HG03280 (cell line): ENCODE results near the gene MYMX.
"Not testable (repeated sequence)": the region's sequence is repeated elsewhere in the genome, so short reads cannot be mapped to it uniquely, and the experiment has no call there.

Experiments
- ATAC-seq: cut with Tn5 transposase; IDR thresholded peaks from one replicate; pipeline ENCODE4 v1.9.1; 2021; ENCODE audit warnings: mild to moderate bottlenecking, moderate library complexity; ENCODE audit not compliant: unreplicated experiment

The MYMX gene

DNA sequence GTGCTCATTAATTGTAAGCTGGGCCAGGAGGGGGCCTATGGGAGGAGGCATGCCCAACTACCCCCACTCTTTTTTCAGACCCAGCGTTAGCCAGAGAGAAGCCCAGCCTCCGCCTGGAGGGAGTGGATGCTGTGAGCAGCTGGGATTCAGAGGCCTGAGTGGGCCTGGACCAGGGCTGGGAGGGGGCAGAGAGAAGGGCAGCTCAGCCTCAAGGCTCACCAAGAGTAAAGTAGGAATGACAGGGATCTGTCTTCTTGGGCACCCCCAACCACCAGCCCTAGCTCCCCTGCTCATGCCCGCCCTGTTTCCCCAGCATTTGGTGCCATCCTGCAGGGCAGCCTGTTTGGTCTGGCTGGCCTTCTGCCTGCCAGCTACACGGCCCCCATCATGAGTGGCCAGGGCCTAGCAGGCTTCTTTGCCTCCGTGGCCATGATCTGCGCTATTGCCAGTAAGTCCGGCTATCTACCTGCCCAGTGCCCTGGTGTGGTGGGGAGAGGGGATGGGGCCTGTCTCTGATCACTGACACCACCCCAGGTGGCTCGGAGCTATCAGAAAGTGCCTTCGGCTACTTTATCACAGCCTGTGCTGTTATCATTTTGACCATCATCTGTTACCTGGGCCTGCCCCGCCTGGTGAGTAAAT, 13.4 kb downstream of the MYMX start:
- ATAC-seq: no peak

DNA sequence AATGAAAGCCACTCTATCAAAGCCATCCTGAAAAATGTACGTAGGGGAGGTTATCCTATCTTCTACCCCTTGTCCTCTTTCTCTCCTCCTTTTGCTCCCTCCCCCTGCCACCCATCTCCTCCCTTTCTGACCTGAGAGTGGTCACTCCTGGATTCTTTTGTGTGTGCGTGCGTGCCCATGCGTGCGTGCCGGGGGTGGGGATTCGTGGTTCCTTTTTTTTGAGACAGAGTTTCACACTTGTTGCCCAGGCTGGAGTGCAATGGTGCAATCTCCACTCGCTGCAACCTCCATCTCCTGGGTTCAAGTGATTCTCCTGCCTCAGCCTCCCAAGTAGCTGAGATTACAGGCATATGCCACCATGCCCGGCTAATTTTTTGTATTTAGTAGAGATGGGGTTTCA, 14.7 kb downstream of the MYMX start:
- ATAC-seq: not testable (repeated sequence)

DNA sequence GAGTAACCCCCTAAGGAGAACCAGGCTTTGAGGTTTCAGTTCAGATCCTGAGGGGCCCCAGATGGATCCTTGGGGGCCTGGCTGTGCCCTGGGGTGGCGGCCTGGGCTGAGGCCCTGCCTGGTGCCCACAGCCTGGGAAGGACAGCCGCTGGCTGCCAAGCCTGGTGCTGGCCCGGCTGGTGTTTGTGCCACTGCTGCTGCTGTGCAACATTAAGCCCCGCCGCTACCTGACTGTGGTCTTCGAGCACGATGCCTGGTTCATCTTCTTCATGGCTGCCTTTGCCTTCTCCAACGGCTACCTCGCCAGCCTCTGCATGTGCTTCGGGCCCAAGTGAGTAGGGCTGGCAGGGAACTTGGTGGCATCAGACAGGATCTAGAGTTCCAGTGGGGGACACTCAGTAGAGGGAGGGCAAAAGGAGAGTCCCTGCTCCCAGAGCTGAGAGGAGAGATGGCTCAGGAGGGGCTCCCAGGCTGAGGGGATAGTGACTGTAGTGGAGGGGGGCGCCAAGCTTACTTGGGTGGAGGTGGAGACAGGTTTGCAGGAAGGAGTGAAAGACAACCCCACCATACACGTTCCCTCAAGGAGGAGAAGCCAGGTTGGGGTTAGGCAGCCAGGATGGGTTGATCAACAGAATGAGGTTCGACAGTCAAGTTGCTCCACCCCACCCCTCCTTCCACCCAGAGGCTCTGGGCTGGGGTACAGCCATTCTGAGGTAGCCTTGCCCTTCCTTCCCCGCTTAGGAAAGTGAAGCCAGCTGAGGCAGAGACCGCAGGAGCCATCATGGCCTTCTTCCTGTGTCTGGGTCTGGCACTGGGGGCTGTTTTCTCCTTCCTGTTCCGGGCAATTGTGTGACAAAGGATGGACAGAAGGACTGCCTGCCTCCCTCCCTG, 16.2 kb downstream of the MYMX start:
- ATAC-seq: no peak

GRCh38 chr6:44233567-44234100, 16.9 kb downstream of the MYMX start:
- ATAC-seq: no peak

DNA sequence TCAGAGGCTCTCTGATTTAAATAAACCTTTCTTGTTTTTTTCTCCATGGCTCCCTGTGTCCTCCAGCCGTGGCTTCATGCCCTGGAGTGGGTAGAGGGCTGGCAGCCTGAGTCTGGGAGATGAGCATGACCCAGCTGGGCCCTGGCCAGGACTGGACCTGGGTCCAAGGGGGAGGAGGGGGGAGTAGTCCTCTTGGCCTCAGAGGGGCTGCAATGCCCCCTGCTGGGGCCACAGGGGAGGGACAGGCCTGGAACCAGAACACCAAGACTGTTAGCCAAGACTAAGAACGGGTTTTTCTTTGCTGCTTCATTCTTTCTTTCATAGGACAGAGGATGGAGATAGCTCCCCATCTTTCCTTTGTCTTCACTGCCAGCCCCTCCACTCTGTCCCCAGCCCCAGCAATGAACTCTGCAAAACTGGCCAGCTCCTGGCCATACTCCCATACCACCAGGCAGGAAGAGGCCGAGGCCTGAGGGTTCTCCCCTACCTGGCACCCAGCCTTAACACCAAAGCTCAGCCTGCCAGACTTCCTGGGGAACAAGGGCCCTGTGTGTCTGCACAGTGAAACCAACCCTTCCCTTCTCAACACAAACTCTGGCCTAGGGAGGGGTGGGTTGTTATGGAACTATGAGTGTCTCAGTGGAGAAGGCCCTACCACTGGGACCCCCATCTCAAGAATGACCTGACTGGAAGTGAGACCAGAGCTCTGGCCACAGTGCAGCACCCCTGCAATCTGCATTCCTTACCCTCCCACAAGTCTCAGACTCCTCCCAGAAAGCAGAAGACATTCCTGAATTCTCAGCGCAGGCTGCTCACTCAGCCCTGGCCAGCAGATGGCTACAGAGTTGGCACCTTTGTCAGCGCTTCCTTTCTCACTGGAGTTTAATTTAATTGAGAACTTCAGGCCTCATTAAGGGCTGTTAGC, 17.6 kb downstream of the MYMX start:
- no peak for ATAC-seq

GRCh38 chr6:44235269-44235668, 18.5 kb downstream of the MYMX start:
- no peak for ATAC-seq

DNA sequence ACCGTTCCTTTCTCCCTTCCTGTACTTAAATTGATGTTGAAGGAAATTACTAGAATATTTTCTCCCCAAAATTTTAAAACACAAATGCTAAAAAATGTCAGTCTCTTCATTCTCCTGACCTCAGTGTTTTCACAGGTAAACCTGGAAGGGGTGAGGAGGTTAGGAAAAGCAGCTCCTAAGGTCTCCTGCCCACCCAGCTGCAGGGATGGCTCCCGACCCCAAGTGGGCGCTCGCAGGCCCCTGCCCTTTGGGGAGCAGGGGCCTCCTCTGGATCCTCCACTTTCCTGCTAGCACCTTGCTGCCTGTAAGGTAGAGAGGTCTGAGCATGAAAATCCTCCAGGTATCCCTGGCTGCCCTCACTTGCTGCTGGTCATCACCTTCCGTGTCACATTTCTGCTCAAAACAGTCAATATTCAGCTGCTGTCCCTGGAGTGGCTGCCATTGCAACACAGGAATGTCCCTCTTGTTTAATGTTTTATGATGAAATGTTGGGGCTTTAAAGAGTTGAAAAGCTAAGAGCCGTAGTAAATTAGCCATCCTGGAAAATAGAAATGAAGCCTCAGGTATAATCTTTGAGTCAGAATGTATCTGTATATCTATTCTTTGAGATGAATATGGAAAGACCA, 19.3 kb downstream of the MYMX start:
- no peak for ATAC-seq

DNA sequence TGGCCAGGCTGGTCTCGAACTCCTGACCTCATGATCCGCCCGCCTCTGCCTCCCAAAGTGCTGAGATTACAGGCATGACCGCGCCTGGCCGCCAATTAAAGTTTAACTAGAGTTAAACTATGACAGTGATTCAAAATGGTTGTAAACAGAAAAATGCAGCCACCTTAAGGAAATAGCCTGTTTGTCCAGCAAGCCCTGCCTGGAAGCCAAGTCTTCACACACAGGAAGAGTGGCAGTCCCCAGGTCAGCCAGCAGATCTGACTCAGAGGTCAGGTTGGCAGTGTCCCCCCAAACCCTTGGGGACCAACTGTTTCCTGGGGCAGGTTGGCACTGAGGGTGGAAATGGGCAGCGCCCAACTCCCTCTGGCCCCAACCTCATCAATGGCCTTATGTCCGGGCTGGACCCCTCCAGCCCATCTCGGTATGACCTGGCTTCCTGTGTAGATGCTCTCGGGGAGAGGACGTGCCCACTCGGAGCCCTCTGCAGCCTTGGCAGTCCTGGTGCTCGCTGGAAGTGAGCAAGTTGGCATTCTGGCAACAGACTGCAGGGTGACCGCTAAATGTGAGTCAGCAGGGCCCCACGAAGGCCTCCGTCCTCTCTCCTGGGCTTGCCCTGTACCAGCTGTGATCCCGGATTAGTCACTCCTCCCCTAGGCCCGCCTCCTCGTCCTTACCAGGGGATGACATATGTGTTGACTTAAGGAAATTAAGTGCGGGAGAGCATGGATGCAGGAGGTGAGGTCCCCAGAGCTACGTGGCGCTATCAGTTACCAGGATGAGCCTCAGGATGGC, 20.5 kb downstream of the MYMX start:
- peak; percentile 45 for ATAC-seq

DNA sequence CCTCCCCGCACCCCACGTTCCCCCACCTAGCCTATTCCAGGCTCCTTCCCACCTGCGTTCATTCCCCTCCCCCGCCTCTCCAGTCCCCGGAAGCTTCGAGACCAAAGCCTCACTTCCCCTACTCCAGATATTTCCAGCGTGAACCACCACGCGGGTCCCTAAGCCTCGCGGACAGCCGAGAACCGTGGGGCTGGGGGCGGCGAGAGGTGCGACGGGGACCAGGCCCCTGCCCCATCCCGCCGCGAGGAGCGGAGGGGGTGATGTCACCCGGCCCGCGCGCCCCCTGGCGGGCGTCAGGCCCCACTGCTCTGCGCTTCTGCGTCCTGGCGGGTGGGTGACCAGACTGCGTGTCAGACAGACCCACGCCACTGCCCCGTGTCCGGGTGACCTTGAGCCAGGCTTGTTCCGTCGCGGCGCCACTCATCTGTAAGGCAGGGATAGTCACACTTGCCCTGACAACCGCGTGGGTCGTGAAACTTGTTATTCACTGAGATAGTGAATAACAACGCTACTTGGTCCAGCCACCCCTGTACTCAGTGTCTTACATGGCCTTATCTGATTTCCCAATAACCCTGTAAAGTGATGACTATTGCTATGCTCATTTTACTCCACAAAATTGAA, 21.2 kb downstream of the MYMX start:
- peak; percentile 79 for ATAC-seq

DNA sequence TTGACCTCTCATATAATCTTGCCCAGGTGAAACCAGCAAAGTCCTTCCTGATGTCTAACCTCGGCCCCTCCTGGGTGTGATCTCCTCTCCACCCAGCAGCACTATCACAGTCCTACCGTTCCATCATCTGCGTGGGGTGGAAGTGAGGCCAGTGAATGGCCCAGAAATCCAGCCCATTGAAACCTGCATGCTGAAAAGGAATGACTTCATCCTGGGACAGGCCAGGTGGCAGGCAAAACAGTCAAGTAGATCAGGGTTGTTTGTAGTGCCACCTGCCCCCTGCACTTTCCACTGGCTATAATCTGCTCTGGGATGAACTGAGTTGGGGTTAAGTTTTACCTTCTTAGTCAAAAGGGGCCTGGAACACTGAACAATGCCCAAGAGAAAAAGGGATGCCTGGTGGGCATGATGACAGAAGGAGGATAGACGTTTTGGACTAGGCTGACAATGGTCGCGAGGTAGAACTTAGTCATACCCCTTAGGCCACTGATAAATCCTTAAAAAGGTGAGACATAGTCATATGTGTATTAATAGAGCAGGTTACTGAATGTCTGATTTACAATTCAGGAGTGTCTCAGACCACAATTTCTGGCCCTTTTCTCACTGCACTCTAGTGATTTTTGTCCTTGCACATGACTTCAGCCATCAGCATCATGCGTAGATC, 22.1 kb downstream of the MYMX start:
- no peak for ATAC-seq

DNA sequence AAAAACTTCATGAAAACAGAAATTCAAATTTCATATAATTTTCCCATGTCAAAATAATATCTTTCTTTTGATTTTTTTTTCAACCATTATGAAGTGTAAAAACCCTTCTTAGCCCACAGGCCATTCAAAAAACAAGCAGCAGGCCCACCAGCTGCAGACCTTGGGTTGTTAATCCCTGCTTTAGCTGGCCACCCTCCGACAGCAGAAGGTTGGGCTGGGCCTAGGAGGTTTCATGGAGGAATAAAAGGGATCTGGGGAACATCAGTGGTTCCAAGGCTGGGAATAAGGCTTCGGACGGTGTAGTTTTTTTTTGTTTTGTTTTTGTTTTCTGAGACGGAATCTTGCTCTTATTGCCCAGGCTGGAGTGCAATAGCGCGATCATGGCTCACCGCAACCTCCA, 26.6 kb downstream of the MYMX start:
- ATAC-seq: no peak

GRCh38 chr6:44245391-44245911, 28.7 kb downstream of the MYMX start:
- no peak for ATAC-seq

- ATAC-seq: peak; percentile 46
These were observed 29.4 kb downstream of the MYMX start for GRCh38 chr6:44245912-44246662.

GRCh38 chr6:44246663-44247337, 30.1 kb downstream of the MYMX start, which contains the start of gene HSP90AB1:
Gene HSP90AB1, plus strand, starts transcription at chr6:44247101. Its CDS starts 1,529 bp downstream, at chr6:44248630.
- ATAC-seq: peak; percentile 60

DNA sequence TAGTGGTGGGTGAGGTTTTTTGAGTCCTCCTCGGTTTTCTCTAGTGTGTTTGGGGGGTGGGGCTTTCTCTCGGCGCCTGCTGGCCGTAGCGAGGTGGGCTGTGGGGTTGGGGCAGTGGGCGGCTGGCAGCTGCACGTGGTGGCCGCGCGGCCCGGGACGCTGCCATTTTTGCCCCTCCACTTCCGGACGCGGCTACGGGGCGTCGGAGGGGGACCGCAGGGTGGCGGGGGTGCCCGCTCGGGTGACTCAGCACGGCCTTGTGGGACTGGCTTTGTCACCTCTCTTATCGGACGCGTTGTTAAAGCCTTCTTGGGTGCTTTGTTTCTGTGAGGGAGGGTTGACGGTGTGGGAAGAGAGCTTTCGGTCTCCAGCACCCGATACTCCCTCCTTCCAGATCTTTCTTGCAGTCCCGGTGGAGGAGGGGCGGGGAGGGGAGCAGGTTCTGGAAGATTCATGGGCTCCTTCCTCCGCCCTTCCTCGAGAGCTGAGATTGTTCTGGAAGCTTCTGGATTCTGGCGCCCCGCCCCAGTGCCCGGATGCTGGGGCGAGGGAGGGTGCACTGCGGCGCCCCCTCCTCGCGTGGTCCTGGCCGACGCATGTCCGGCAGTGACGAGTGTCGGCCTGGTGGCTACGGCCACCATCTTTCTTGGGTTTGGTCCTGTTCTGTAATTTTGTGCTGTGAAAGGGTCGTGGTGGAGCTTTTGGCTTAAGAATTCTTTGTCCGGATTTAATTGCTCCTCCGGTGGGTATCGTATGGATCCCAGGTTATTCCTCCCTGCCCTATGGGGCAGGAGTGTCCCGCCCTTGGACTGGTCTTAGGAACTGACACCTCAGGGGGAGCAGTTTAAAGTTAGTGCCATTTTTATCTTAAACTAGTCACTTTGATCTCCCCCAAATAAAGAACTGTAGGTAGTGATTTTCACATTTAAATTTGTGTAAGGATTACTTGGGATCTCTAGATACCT, 30.9 kb downstream of the MYMX start:
- peak; percentile 38 for ATAC-seq

DNA sequence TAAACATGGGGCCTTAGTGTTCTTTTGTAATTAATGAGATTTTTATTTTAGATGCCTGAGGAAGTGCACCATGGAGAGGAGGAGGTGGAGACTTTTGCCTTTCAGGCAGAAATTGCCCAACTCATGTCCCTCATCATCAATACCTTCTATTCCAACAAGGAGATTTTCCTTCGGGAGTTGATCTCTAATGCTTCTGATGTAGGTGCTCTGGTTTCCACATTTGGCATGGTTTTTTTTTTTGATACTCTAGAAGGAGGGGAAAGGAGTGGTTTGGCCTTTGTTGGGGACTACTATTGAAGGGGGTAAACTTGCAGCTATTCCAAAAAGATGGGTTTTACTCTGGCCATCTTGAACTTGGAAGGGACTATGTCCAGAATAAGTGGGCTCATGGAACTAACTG, 31.9 kb downstream of the MYMX start:
- ATAC-seq: no peak
